Thoracic aorta (tissue), 2 donors: ENCODE data around the gene HAUS6. TPM values are rescaled to one million over a fixed set of nuclear protein-coding genes. Genes with fewer than 3 reads are reported as not detected.
A peak's percentile ranks its signal among the peaks of the same experiment; 100 is the strongest.

Experiments
- ATAC-seq: fragments of 150-250 bp; one replicate; pipeline ENCODE4 v1.8.0; 2017; ENCODE audit warnings: low read depth; ENCODE audit not compliant: insufficient number of reproducible peaks, low FRiP score
- DNase-seq: peaks from one replicate; pipeline ENCODE4 v3.0.0-alpha.2; 2020; ENCODE audit warnings: low spot score
- H3K27ac ChIP-seq, 2 donors: fragments of 200-600 bp; sonication (generic); 1 replicate in 1 of 2; 2 replicates in 1 of 2; pipeline ENCODE4 v1.5.1; 2016; ENCODE audit warnings: mild to moderate bottlenecking in 2 of 2, moderate library complexity in 2 of 2
- H3K27me3 ChIP-seq: fragments of 200-600 bp; sonication (generic); replicated peaks from 2 replicates; pipeline ENCODE4 v1.6.0; 2016; ENCODE audit warnings: mild to moderate bottlenecking; ENCODE audit not compliant: insufficient read depth
- H3K36me3 ChIP-seq: fragments of 200-600 bp; sonication (generic); one replicate; pipeline ENCODE4 v1.5.1; 2016
- H3K4me1 ChIP-seq, 2 donors: fragments of 200-600 bp; sonication (generic); 1 replicate in 1 of 2; 2 replicates in 1 of 2; pipeline versions ENCODE4 v1.5.1 to v1.6.0; 2016; ENCODE audit warnings: low read depth in 2 of 2, mild to moderate bottlenecking in 1 of 2; ENCODE audit not compliant: control insufficient read depth in 1 of 2
- H3K4me3 ChIP-seq: fragments of 200-600 bp; sonication (generic); 2 replicates; pipeline ENCODE4 v1.5.1; 2016; ENCODE audit warnings: mild to moderate bottlenecking
- H3K9me3 ChIP-seq: fragments of 200-600 bp; sonication (generic); 2 replicates; pipeline ENCODE4 v1.5.1; 2016
- total RNA-seq, 2 donors: library from RNA; depleted of rRNA; stranded (reverse); fragments of >200 nt; gene quantifications; one replicate each; pipeline versions ENCODE4 v1.1.0 to v1.2.3, GENCODE V29; 2016
- TF ChIP-seq, protein P1 (sequence below): fragments of 200-600 bp; sonication (generic); IDR thresholded peaks from one replicate; pipeline ENCODE4 v1.5.1; 2019; ENCODE audit warnings: antibody characterized with exemption

The HAUS6 gene
- total RNA-seq, 2 donors from 2014 or later = 5.4 to 7.0 TPM

- no peak overlapping the region for H3K4me3 ChIP-seq
- DNase-seq = no peak
- TF ChIP-seq, protein P1, sequence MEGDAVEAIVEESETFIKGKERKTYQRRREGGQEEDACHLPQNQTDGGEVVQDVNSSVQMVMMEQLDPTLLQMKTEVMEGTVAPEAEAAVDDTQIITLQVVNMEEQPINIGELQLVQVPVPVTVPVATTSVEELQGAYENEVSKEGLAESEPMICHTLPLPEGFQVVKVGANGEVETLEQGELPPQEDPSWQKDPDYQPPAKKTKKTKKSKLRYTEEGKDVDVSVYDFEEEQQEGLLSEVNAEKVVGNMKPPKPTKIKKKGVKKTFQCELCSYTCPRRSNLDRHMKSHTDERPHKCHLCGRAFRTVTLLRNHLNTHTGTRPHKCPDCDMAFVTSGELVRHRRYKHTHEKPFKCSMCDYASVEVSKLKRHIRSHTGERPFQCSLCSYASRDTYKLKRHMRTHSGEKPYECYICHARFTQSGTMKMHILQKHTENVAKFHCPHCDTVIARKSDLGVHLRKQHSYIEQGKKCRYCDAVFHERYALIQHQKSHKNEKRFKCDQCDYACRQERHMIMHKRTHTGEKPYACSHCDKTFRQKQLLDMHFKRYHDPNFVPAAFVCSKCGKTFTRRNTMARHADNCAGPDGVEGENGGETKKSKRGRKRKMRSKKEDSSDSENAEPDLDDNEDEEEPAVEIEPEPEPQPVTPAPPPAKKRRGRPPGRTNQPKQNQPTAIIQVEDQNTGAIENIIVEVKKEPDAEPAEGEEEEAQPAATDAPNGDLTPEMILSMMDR = no peak
- no peaks in the 10 kb centered on the region for H3K4me1 ChIP-seq
- H3K27ac ChIP-seq = no peak overlapping the region
- no peak for ATAC-seq
- no peaks in the 10 kb centered on the region for H3K27me3 ChIP-seq
- H3K36me3 ChIP-seq = no peaks in the 10 kb centered on the region
- H3K9me3 ChIP-seq = no peaks in the 10 kb centered on the region
Measured at GRCh38 chr9:19136129-19136528, 33.4 kb upstream of the HAUS6 start.

GRCh38 chr9:19133549-19134345 is 31.0 kb upstream of the HAUS6 start:
- Histone ChIP-seq H3K4me1 (peaks cover 0 to 13% of the 10 kb centered on the region in 2 donors), H3K36me3 (no peaks in the 10 kb centered on the region), H3K4me3 (no peak overlapping the region), H3K27ac (no peak overlapping the region), H3K9me3 (no peaks in the 10 kb centered on the region), H3K27me3 (no peaks in the 10 kb centered on the region)
- DNase-seq (no peak), ATAC-seq (no peak)
- TF ChIP-seq, protein P1 = no peak

GRCh38 chr9:19130436-19130835 is 27.7 kb upstream of the HAUS6 start:
- no peak for ATAC-seq
- Histone ChIP-seq H3K27me3 (no peaks in the 10 kb centered on the region), H3K36me3 (no peaks in the 10 kb centered on the region), H3K9me3 (no peaks in the 10 kb centered on the region), H3K27ac (no peak overlapping the region), H3K4me1 (peaks cover 0 to 17% of the 10 kb centered on the region in 2 donors), H3K4me3 (no peak overlapping the region)
- no peak for DNase-seq
- TF ChIP-seq, protein P1 = no peak

GRCh38 chr9:19127871-19128500 is 25.3 kb upstream of the HAUS6 start:
- H3K27me3 ChIP-seq = no peaks in the 10 kb centered on the region
- H3K9me3 ChIP-seq = no peaks in the 10 kb centered on the region
- TF ChIP-seq, protein P1 = no peak
- H3K27ac ChIP-seq = peak overlapping the region; percentile 97
- DNase-seq (no peak), ATAC-seq (peak; percentile 8)
- H3K36me3 ChIP-seq = no peaks in the 10 kb centered on the region
- peak overlapping the region; percentile 91 for H3K4me3 ChIP-seq
- H3K4me1 ChIP-seq = peaks cover 0 to 22% of the 10 kb centered on the region in 2 donors

DNA sequence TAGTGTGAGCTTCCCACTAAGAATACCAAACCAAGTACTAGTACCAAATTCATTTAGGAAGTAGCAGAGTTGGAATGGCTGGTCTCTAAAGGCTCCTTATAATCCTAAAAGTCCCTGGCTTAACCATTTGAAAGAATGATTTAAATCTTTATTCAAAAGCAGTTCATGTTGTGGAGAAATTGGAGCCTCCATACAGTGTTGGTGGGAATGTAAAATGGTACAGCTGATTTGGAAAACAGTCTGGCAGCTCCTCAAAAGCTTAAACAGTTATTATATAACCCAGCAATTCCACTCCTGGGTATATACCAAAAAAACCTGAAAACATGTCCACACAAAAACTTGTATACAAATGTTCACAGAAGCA is 21.7 kb upstream of the HAUS6 start:
- Histone ChIP-seq H3K27me3 (no peaks in the 10 kb centered on the region), H3K27ac (no peak overlapping the region), H3K4me3 (no peak overlapping the region), H3K9me3 (no peaks in the 10 kb centered on the region), H3K4me1 (peaks cover 0 to 16% of the 10 kb centered on the region in 2 donors), H3K36me3 (peaks cover 10% of the 10 kb centered on the region)
- TF ChIP-seq, protein P1 = no peak
- ATAC-seq (no peak), DNase-seq (no peak)
